A172 (cell line): ENCODE measurements around the gene AKR1B1. TPM values are rescaled to one million over a fixed set of nuclear protein-coding genes. Genes with fewer than 3 reads are reported as not detected.

Experiments used
- DNase-seq: peaks from one replicate; pipeline ENCODE4 v3.0.0-alpha.2; 2015; ENCODE audit warnings: low spot score
- total RNA-seq: library from RNA; depleted of rRNA; stranded (reverse); fragments of >200 nt; shearing (Covaris generic); gene quantifications from 2 replicates; pipeline ENCODE4 v1.2.3, GENCODE V29; 2014

AKR1B1 gene
- total RNA-seq, 1 experiment from 2014 or later = 83.9 TPM

GRCh38 chr7:134444198-134444960 is 14.5 kb downstream of the AKR1B1 start:
- DNase-seq = no peak

DNA sequence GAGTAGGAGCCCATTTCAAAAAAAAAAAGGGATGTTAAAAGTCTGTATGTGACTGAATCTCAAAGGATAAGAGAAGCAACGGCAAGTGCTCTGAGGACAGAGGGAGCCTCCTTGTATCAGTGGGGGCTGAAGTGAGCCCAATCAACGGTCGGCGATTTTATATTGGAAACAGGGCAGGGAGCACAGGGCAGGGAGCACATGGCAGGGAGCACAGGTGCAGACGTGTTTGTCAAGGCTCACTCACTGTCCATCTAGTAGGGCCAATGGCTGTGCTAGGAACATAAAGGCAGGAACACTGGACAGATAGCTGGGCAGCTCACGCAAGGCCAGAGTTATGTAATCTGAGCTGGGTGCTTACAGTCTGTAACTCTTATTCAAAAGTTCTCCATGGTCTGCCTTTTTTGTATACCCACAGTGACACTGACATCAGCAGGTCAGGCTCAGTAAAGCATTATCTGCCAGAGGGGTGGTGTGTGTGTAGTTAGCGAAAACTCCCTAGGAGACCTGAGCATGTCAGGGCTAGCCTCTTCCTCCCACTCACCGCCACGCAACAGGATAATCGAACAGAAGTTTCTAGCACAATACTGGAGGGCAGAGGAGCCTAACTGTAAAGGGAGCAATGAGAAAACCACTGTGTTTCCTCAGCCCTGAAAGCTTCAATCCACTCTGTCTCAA is 15.4 kb downstream of the AKR1B1 start:
- DNase-seq = no peak

GRCh38 chr7:134442441-134443220 is 16.3 kb downstream of the AKR1B1 start:
- no peak for DNase-seq

- no peak for DNase-seq
Measured at GRCh38 chr7:134441264-134441663, 17.6 kb downstream of the AKR1B1 start.

DNA sequence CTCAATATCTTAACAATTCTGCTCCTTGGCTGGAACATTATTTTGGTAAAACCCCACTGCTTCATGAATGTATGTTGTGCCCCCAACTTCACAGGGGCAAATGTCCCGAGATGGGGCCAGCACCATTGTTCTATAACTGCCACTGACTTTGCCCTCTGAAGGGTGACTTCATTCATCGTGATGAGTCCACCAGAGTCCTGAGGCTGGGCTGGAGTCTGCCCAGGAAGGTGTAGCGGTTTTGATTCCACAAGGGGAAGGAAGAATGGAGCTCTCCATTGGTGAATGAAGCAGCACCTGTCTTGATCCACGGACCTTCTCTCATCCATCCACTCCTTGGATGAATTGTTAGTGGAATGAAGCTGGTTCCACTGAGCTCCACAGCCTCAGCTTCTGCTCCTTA is 18.4 kb downstream of the AKR1B1 start:
- DNase-seq = no peak

DNA sequence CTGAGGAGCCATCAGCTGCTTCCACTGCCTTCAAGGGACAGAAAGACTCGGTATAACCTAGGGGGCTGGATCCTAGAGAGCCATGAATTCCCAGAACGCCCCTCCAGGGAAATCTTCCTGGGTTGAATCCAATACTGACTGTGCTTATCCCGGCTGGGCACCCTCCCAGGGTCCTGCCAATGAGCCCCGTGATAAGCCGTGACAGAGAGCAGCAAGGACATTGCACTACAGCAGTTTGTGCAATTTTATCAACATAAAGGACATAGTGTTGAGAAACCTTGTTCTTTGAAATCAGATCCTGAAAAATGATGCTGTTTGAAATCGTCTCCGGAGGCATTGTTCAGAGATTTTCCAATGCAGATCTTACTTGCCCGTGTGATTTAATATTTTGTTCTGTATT is 18.8 kb downstream of the AKR1B1 start:
- DNase-seq = no peak

DNA sequence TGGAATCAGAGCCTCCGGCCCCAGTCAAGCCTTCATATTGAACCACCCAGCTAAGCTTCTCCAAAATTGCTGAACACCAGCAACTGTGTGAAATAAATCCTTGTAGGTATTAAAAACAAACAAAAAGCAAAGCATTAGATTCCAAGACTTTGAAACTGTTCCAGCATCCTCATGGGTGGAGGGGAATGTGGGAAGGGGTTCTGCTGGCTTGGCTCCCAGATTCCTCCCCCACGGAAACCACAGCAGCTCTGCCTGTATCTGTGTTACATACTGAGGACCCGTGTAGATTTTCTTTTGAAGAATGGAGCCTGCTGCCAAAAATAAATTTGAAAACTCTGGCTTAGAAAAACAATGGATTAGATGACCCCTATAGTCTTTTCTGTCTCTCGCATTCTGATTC is 20.0 kb downstream of the AKR1B1 start:
- no peak for DNase-seq

GRCh38 chr7:134435161-134435920 is 23.6 kb downstream of the AKR1B1 start:
- DNase-seq = no peak

DNA sequence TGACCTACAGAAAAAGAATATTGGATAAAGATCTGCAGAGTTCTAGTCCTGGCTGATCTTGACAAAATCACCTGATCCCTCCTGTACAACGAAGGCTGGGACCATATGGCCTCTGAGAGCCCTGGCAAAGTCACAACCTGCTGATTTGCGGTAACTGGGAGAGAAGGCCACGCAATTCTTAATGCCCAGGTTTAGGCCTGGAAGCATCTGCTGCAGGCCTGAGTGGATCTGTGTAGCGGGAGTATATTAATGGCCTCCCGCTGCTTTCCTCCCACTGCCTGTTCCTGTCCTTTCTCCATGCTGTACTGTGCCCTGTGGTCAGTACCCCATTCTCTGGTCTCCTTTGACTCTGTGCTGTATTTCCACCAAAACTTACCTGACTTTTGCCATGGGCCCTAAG is 24.2 kb downstream of the AKR1B1 start:
- no peak for DNase-seq

DNA sequence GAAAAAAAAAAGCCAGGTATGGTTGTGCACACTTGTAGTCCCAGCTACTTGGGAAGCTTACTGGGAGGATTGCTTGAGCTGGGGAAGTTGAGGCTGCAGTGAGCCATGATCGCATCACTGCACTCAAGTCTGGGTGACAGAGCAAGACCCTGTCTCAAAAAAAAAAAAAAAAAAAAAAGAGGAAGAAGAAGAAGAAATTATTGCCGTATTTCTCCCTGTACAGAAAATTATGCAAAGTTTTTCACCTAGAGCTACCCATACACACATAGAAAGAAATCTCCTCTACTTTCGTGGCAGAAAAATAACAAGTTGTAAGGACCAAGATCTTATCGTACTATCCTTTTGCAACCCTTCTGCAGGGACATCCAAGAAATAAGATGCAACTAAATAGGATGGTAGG is 25.5 kb downstream of the AKR1B1 start:
- DNase-seq = no peak

DNA sequence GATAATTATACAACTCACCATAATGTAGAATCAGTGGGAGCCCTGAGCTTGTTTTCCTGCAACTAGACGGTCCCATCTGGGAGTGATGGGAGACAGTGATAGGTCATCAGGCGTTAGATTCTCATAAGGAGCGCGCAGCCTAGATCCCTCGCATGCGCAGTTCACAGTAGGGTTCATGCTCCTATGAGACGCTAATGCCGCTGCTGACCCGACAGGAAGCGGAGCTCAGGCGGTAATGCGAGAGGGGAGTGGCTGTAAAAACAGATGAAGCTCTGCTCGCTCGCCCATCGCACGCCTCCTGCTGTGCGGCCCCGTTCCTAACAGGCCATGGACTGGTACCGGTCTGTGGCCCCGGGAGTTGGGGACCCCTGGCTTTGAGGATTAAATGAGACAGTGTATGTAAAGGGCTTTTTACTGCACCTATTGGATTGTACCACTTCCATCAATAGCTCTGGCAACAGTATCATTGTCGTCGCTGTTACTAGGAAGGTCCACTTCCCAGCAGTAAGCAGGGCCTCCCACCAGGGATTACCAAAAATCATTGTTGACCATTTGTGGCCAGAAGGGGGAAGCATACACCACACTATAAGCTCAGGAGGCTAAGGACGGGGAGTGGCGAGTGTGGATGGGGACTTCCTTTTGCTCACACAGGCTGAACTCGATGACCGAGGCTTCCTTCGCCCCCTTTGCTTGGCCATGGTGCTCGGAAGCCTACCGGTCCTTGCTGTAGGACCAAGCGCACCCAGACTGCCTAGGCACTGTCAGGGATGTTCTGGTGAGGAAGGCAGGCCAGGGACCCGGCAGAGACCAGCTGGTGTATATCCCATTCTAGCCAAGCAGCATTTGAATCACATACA is 26.4 kb downstream of the AKR1B1 start:
- peak; percentile 73 for DNase-seq

DNA sequence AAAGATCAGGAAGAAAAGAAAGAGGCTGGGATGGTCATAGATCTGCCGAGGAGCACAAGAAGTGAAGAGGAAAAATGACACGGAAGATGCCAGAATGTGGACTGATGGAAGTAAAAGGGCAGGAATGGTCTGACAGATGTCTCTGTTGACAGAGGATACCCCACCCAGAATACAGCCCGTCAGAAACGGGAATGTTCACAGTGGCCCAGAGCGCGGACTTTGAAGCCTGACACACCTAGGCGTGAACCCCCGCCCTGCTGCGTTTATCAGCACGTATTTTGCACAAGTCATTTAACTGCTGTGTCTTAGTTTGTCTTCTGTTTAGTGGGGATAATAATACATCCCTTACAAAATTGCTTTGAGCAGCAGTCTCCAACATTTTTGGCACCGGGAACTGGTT is 27.1 kb downstream of the AKR1B1 start:
- no peak for DNase-seq

DNA sequence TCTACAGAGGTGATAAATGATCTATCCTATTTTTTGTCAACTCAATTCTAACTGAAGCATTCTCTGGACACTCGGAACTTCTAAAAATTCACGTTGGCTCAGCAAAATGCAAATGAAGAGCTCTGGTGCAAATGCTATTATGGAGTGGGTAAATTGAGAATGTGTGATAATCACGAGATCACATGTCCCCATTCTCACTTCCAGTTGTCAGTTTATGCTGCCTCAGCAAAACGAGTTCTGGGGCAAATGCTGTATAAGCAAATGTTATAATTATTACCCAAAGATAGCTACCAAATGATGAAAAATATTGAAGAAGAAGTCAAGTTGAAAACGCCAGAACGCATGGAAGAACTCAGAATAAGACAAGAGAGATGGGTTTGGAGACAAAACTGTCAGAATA is 29.4 kb downstream of the AKR1B1 start:
- DNase-seq = no peak

GRCh38 chr7:134428942-134429341 is 30.0 kb downstream of the AKR1B1 start:
- DNase-seq = no peak

DNA sequence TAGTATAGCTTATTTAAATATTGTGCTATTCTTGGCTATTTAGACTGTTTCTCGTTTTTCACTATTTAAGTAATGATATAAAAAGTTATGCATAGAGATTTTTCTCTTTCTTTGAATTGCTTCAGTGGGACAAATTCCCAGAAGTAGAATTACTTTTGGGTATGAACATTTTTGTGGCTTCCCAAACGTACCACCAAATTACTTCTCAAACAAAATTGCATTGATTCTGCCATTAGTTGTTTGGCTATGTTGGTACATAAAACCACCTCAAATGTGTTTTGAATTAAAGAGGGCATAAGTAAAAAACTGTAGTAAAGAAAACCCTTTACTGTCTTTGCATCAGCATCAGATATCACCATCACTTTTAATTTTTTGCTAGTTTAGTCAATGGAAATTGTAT is 31.0 kb downstream of the AKR1B1 start:
- DNase-seq = no peak

GRCh38 chr7:134425777-134426176 is 33.1 kb downstream of the AKR1B1 start:
- DNase-seq = no peak

- DNase-seq = no peak
Measured at GRCh38 chr7:134422638-134423037, 36.3 kb downstream of the AKR1B1 start.

GRCh38 chr7:134422008-134422407 is 36.9 kb downstream of the AKR1B1 start:
- DNase-seq = peak; percentile 61

DNA sequence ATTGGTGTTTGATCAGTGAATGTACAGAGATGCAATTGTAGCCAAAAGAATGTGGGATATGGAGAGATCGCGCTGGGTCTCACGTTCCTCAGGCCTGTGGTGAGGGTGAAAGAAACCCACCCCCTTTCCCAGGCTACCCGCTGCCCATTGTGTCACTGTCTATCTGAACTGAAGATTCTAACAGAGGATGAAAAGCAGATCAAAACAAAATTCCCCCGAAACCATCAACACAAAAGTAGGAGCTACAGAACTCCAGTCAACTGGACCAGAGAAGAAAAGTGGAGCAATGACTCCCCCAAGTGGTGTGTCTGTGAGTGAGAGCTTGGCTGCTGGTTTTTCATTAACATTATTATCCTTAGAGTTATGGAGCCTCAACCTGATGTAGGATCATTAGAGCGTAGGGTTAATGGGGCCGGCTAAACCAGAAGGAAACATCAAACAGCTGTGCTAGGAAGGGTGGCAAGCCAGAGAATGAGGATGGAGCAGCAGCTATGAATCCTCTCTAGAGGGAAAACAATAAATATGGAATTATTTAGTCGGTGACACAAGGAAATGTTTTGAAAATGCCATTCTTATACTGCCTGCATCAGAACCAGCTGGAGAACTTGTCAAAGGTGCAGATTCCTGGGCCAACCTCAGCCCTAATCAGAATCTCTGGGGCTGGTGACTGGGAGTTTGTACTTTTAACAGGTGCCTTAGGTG is 38.3 kb downstream of the AKR1B1 start:
- peak; percentile 68 for DNase-seq

DNA sequence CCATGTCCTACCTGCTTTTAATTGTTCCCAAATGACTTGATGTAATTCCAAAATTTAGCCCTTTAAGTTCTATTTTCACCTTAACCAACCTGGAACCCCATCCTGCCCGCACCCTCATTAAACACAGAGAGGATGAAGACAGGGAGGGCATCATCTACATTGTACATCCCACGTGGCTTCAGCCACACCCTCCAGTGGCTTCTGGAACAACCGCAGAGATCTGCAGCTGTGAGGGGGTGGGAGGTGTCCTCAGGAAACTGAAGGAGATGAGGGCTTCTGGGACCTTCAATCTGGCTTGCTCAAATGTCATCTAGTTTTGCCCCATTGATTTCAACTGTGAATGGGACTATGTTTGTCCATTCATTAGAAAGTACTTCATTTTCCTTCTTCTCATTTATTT is 39.0 kb downstream of the AKR1B1 start:
- DNase-seq = no peak
